Endodermal cell (in vitro differentiated cells): Measurements from ENCODE around the gene KCNQ2. TPM values are rescaled to one million over a fixed set of nuclear protein-coding genes. Genes with fewer than 3 reads are reported as not detected.

Source experiments
- DNase-seq: peaks from one replicate; pipeline ENCODE4 v3.0.0-alpha.2; 2017
- H3K27ac ChIP-seq: 2 replicates; pipeline ENCODE4 v1.5.1; 2013; ENCODE audit warnings: mild to moderate bottlenecking, low read depth, low read length, moderate library complexity
- H3K27me3 ChIP-seq: 2 replicates; pipeline ENCODE4 v1.6.1; 2013; ENCODE audit warnings: mild to moderate bottlenecking, low read length, moderate library complexity; ENCODE audit not compliant: insufficient read depth, control insufficient read depth, poor library complexity, severe bottlenecking
- H3K36me3 ChIP-seq: 2 replicates; pipeline ENCODE4 v1.7.0; 2013; ENCODE audit warnings: mild to moderate bottlenecking, low read length, moderate library complexity; ENCODE audit not compliant: control insufficient read depth, insufficient read depth
- H3K4me1 ChIP-seq: one replicate; pipeline ENCODE4 v1.7.0; 2013; ENCODE audit warnings: low read length; ENCODE audit not compliant: control insufficient read depth, insufficient read depth
- H3K4me3 ChIP-seq: 2 replicates; pipeline ENCODE4 v1.5.1; 2013; ENCODE audit warnings: mild to moderate bottlenecking, low read length, moderate library complexity
- H3K9ac ChIP-seq: 2 replicates; pipeline ENCODE4 v1.6.1; 2013; ENCODE audit warnings: mild to moderate bottlenecking, low read length, moderate library complexity; ENCODE audit not compliant: poor library complexity, severe bottlenecking; ENCODE audit errors: extremely low read depth
- H3K9me3 ChIP-seq: 2 replicates; pipeline ENCODE4 v1.6.1; 2013; ENCODE audit warnings: mild to moderate bottlenecking, low read length, moderate library complexity; ENCODE audit not compliant: control insufficient read depth
- H3K27ac Mint-ChIP-seq: 2 replicates; pipeline ENCODE4 v1.8.0; 2020; ENCODE audit warnings: mixed read lengths
- H3K27me3 Mint-ChIP-seq: 2 replicates; pipeline ENCODE4 v1.8.0; 2021; ENCODE audit warnings: mild to moderate bottlenecking, mixed read lengths; ENCODE audit not compliant: insufficient read depth
- H3K36me3 Mint-ChIP-seq: 2 replicates; pipeline ENCODE4 v1.8.0; 2020; ENCODE audit warnings: low read depth, mixed read lengths
- H3K4me1 Mint-ChIP-seq: 2 replicates; pipeline ENCODE4 v1.8.0; 2020; ENCODE audit warnings: mixed read lengths
- H3K4me3 Mint-ChIP-seq: 2 replicates; pipeline ENCODE4 v1.8.0; 2020; ENCODE audit warnings: mild to moderate bottlenecking, moderate library complexity, mixed read lengths
- H3K9me3 Mint-ChIP-seq: 2 replicates; pipeline ENCODE4 v1.8.0; 2020; ENCODE audit warnings: mild to moderate bottlenecking, mixed read lengths
- WGBS, 2 experiments: methylation state at CpG; one replicate each; pipeline versions ENCODE4 v1.1.5 to v1.1.7; 2013; ENCODE audit warnings: missing lambda C conversion rate in 2 of 2, mixed read lengths in 1 of 2; ENCODE audit not compliant: insufficient coverage in 1 of 2, insufficient read length in 1 of 2; 5-methylcytosine and 5-hydroxymethylcytosine counted together
- total RNA-seq, 2 donors: library from RNA; stranded (reverse); fragmentation: NEBNext Ultra II Directional in 1 of 2; extraction: Animal tissue kit (Norgen Biotek cat#: 25700) in 1 of 2; gene quantifications; 2 replicates in 1 of 2; 3 replicates in 1 of 2; pipeline ENCODE4 v1.2.1, GENCODE V29; 2021
- TF ChIP-seq, protein P1 (sequence below): fragments of 200-600 bp; sonication (generic); conservative IDR thresholded peaks from 2 replicates; pipeline ENCODE4 v1.5.0; 2021; ENCODE audit warnings: antibody characterized with exemption, mild to moderate bottlenecking

KCNQ2 gene
- total RNA-seq, 2 donors from 2014 or later: 36.4 to 62.8 TPM

- Histone ChIP-seq H3K9ac (no peak overlapping the region), H3K27ac (no peak overlapping the region), H3K9me3 (no peaks in the 10 kb centered on the region), H3K4me1 (no peaks in the 10 kb centered on the region), H3K27me3 (no peaks in the 10 kb centered on the region), H3K4me3 (no peak overlapping the region), H3K36me3 (no peaks in the 10 kb centered on the region)
- Mint-ChIP-seq H3K27me3 (no peaks in the 10 kb centered on the region), H3K4me3 (no peak overlapping the region), H3K4me1 (no peaks in the 10 kb centered on the region), H3K9me3 (no peaks in the 10 kb centered on the region), H3K36me3 (no peaks in the 10 kb centered on the region), H3K27ac (no peak overlapping the region)
- whole genome bisulfite sequencing, 2 experiments: 91 to 95% methylated on average over 11 to 17 of the region's 17 CpGs
- TF ChIP-seq, protein P1, sequence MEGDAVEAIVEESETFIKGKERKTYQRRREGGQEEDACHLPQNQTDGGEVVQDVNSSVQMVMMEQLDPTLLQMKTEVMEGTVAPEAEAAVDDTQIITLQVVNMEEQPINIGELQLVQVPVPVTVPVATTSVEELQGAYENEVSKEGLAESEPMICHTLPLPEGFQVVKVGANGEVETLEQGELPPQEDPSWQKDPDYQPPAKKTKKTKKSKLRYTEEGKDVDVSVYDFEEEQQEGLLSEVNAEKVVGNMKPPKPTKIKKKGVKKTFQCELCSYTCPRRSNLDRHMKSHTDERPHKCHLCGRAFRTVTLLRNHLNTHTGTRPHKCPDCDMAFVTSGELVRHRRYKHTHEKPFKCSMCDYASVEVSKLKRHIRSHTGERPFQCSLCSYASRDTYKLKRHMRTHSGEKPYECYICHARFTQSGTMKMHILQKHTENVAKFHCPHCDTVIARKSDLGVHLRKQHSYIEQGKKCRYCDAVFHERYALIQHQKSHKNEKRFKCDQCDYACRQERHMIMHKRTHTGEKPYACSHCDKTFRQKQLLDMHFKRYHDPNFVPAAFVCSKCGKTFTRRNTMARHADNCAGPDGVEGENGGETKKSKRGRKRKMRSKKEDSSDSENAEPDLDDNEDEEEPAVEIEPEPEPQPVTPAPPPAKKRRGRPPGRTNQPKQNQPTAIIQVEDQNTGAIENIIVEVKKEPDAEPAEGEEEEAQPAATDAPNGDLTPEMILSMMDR: no peak
- DNase-seq: no peak
Observed at GRCh38 chr20:63451821-63452220, 20.6 kb downstream of the KCNQ2 start.

DNA sequence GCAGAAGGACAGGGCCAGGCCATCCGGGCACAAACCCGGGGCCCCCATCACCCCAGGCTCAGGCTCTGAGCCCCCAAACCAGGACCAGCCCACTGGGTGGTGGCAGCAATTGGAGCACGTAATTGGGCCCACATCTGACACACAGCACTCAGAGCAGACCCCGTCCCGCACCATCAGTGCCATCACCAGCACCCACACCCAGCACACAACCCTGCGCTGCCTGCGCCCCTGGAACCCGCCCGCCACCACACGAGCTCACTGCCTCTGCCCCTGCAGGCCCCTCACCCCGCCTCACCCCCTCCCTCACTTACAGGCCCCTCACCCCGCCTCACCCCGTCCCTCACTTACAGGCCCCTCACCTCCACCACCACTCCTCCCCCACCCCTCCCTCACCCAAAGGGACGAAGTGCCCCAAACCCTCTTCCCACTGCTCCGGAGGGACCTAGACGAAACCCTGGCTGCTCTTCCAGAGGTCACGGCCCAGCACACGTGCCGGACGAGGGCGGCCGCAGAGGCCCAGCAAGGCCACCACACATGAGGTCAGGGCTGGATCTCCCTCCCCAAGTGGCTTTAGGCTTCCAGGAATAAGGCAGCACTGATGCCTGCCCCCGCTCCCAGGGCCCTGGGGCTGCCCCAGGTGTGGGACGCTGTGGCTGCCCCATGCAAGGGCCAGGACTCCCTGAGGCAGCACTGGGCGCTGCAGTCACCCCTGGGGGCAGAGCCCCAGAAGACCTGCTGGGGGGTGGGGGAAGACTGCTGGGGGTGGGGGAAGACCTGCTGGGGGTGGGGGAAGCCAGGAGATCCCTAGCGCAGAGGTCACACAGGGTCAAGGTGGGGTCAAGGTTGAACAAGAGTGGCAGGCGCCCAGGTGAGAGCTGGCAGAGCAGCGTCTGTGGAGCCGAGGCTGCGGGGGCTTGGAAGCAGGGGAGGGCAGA is 22.4 kb downstream of the KCNQ2 start:
- H3K9ac ChIP-seq: no peak overlapping the region
- TF ChIP-seq, protein P1: no peak
- H3K36me3 Mint-ChIP-seq: no peaks in the 10 kb centered on the region
- no peak for DNase-seq
- no peak overlapping the region for H3K27ac Mint-ChIP-seq
- H3K9me3 ChIP-seq: no peaks in the 10 kb centered on the region
- 85 to 91% methylated on average over 16 to 29 of the region's 30 CpGs for WGBS, 2 experiments
- no peaks in the 10 kb centered on the region for H3K4me1 ChIP-seq
- no peaks in the 10 kb centered on the region for H3K4me1 Mint-ChIP-seq
- no peaks in the 10 kb centered on the region for H3K36me3 ChIP-seq
- H3K4me3 ChIP-seq: no peak overlapping the region
- H3K27ac ChIP-seq: peak overlapping the region; percentile 32
- H3K9me3 Mint-ChIP-seq: no peaks in the 10 kb centered on the region
- no peaks in the 10 kb centered on the region for H3K27me3 Mint-ChIP-seq
- H3K27me3 ChIP-seq: no peaks in the 10 kb centered on the region
- H3K4me3 Mint-ChIP-seq: no peak overlapping the region

- H3K27ac ChIP-seq: no peak overlapping the region
- Mint-ChIP-seq H3K36me3 (no peaks in the 10 kb centered on the region), H3K27ac (no peak overlapping the region), H3K9me3 (no peaks in the 10 kb centered on the region), H3K4me1 (no peaks in the 10 kb centered on the region), H3K27me3 (no peaks in the 10 kb centered on the region), H3K4me3 (no peak overlapping the region)
- TF ChIP-seq, protein P1: no peak
- no peak overlapping the region for H3K9ac ChIP-seq
- H3K4me3 ChIP-seq: no peak overlapping the region
- no peaks in the 10 kb centered on the region for H3K4me1 ChIP-seq
- no peaks in the 10 kb centered on the region for H3K9me3 ChIP-seq
- H3K36me3 ChIP-seq: no peaks in the 10 kb centered on the region
- H3K27me3 ChIP-seq: no peaks in the 10 kb centered on the region
- DNase-seq: no peak
- 91 to 100% methylated on average over 4 to 5 of the region's 5 CpGs for WGBS, 2 experiments
Observed at GRCh38 chr20:63449025-63449424, 23.4 kb downstream of the KCNQ2 start.
